Transverse colon (tissue), 4 donors: ENCODE measurements around the gene SPECC1. TPM values are rescaled to one million over a fixed set of nuclear protein-coding genes. Genes with fewer than 3 reads are reported as not detected.

ENCODE experiments used
- DNase-seq: peaks from one replicate; pipeline ENCODE4 v3.0.0-alpha.2; 2019
- H3K27ac ChIP-seq, 4 donors: fragments of 200-600 bp; sonication (generic); 2 replicates each; pipeline ENCODE4 v1.5.1; 2016 to 2018; ENCODE audit warnings: inconsistent platforms in 4 of 4
- H3K27me3 ChIP-seq: fragments of 200-600 bp; sonication (generic); 2 replicates; pipeline ENCODE4 v1.5.1; 2017; ENCODE audit warnings: inconsistent platforms
- H3K36me3 ChIP-seq, 4 donors: fragments of 200-600 bp; sonication (generic); 2 replicates each; pipeline ENCODE4 v1.5.1; 2017 to 2019; ENCODE audit warnings: inconsistent platforms in 4 of 4
- H3K4me1 ChIP-seq, 4 donors: fragments of 200-600 bp; sonication (generic); 2 replicates each; pipeline ENCODE4 v1.5.1; 2017 to 2020; ENCODE audit warnings: inconsistent platforms in 4 of 4
- H3K4me3 ChIP-seq, 4 donors: fragments of 200-600 bp; sonication (generic); 1 replicate in 1 of 4; 2 replicates in 3 of 4; pipeline versions ENCODE4 v1.5.1 to v1.6.1; 2017 to 2019; ENCODE audit warnings: inconsistent platforms in 4 of 4
- H3K9me3 ChIP-seq, 2 donors: fragments of 200-600 bp; sonication (generic); 2 replicates each; pipeline ENCODE4 v1.5.1; 2017 to 2019; ENCODE audit warnings: inconsistent platforms in 2 of 2
- CTCF ChIP-seq, 5 experiments: fragments of 200-600 bp in 3 of 5; fragments of 450-650 bp in 2 of 5; sonication (generic) in 3 of 5; IDR thresholded peaks; 1 replicate in 2 of 5; 2 replicates in 3 of 5; pipeline ENCODE4 v1.5.1; 2016 to 2017; ENCODE audit warnings: antibody characterized with exemption in 5 of 5, inconsistent platforms in 3 of 5, mild to moderate bottlenecking in 2 of 5, moderate library complexity in 1 of 5
- EP300 ChIP-seq: sonication (generic); formaldehyde crosslinking; IDR thresholded peaks from one replicate; pipeline ENCODE4 v1.6.1; 2017; ENCODE audit warnings: antibody characterized with exemption, low read depth
- POLR2A ChIP-seq: fragments of 450-650 bp; IDR thresholded peaks from one replicate; pipeline ENCODE4 v1.6.1; 2016; ENCODE audit warnings: antibody characterized with exemption, mild to moderate bottlenecking, moderate library complexity
- POLR2AphosphoS5 ChIP-seq, 3 donors: sonication (generic); formaldehyde crosslinking; IDR thresholded peaks; one replicate each; pipeline ENCODE4 v1.6.1; 2016; ENCODE audit warnings: antibody characterized with exemption in 3 of 3
- WGBS, 2 donors: methylation state at CpG; one replicate each; pipeline ENCODE4 v1.1.5; 2018; ENCODE audit warnings: low coverage in 1 of 2; 5-methylcytosine and 5-hydroxymethylcytosine counted together
- in situ Hi-C, 4 donors: fragments of 200-750 bp; cut with MboI; loops; one replicate each; pipeline versions ENCODE4 v1.15.0 to v1.15.1; 2017; ENCODE audit warnings: low sequenced_read_pairs in 3 of 4, low pct_ligation_motif_present in 1 of 4, low pct_unique_long_range_greater_than_20kb in 1 of 4
- intact Hi-C: fragments of 100-400 bp; cut with DNase I; formaldehyde crosslinking; loops from one replicate; pipeline ENCODE4 v1.15.1; 2023; ENCODE audit warnings: low total_unique reads
- total RNA-seq, 4 donors: library from RNA; depleted of rRNA; stranded (reverse); fragments of >200 nt; gene quantifications; one replicate each; pipeline ENCODE4 v1.1.0, GENCODE V29; 2016

SPECC1 gene
- total RNA-seq, 4 donors from 2014 or later = 117 to 141 (median 125) TPM

- TF ChIP-seq POLR2AphosphoS5 (IDR thresholded peaks at IDR 0.05) (no peak), CTCF (IDR thresholded peaks at IDR 0.05) (no peak), POLR2A (no peak), EP300 (no peak)
- in situ Hi-C loops (no loop called here), intact Hi-C loops (no loop called here)
Measured at GRCh38 chr17:20289984-20290383, 280.8 kb downstream of the SPECC1 start.

GRCh38 chr17:20291853-20292252, 282.7 kb downstream of the SPECC1 start:
- in situ Hi-C loops (no loop called here), intact Hi-C loops (no loop called here)
- no peaks in the 10 kb centered on the region for H3K27me3 ChIP-seq
- TF ChIP-seq POLR2A (no peak), EP300 (no peak), CTCF (IDR thresholded peaks at IDR 0.05) (no peak), POLR2AphosphoS5 (IDR thresholded peaks at IDR 0.05) (no peak)
- no peak overlapping the region for H3K27ac ChIP-seq
- 56% methylated on average over 6 of the region's 6 CpGs; no CpG with 5 or more reads in 1 of the 2 donors for WGBS, 2 donors
- H3K4me1 ChIP-seq = no peaks in the 10 kb centered on the region
- no peaks in the 10 kb centered on the region for H3K36me3 ChIP-seq
- no peaks in the 10 kb centered on the region for H3K9me3 ChIP-seq
- DNase-seq = no peak
- no peak overlapping the region for H3K4me3 ChIP-seq

More at GRCh38 chr17:20289984-20290383, 280.8 kb downstream of the SPECC1 start:
- H3K4me1 ChIP-seq = no peaks in the 10 kb centered on the region
- H3K27ac ChIP-seq = no peak overlapping the region
- DNase-seq = no peak
- WGBS, 2 donors = 91 to 100% methylated on average over 2 to 3 of the region's 3 CpGs
- no peaks in the 10 kb centered on the region for H3K27me3 ChIP-seq
- no peaks in the 10 kb centered on the region for H3K9me3 ChIP-seq
- no peak overlapping the region for H3K4me3 ChIP-seq
- H3K36me3 ChIP-seq = no peaks in the 10 kb centered on the region

- intact Hi-C loops (no loop called here), in situ Hi-C loops (no loop called here)
- no peak for DNase-seq
- WGBS, 2 donors = 95% methylated on average over 2 of the region's 2 CpGs; no CpG with 5 or more reads in 1 of the 2 donors
- no peaks in the 10 kb centered on the region for H3K27me3 ChIP-seq
- H3K4me3 ChIP-seq = no peak overlapping the region
- TF ChIP-seq CTCF (IDR thresholded peaks at IDR 0.05) (no peak), POLR2AphosphoS5 (IDR thresholded peaks at IDR 0.05) (no peak), POLR2A (no peak), EP300 (no peak)
- H3K27ac ChIP-seq = no peak overlapping the region
- H3K4me1 ChIP-seq = no peaks in the 10 kb centered on the region
- H3K9me3 ChIP-seq = no peaks in the 10 kb centered on the region
- H3K36me3 ChIP-seq = no peaks in the 10 kb centered on the region
Measured at GRCh38 chr17:20293501-20293900, 284.3 kb downstream of the SPECC1 start.

GRCh38 chr17:20294120-20294519, 285.0 kb downstream of the SPECC1 start:
- H3K4me1 ChIP-seq = no peaks in the 10 kb centered on the region
- no peak for DNase-seq
- H3K36me3 ChIP-seq = no peaks in the 10 kb centered on the region
- WGBS, 2 donors = 91% methylated on average over 6 of the region's 6 CpGs; no CpG with 5 or more reads in 1 of the 2 donors
- H3K27ac ChIP-seq = no peak overlapping the region
- TF ChIP-seq EP300 (no peak), CTCF (IDR thresholded peaks at IDR 0.05) (no peak), POLR2A (no peak), POLR2AphosphoS5 (IDR thresholded peaks at IDR 0.05) (no peak)
- no peak overlapping the region for H3K4me3 ChIP-seq
- H3K9me3 ChIP-seq = no peaks in the 10 kb centered on the region
- in situ Hi-C loops (no loop called here), intact Hi-C loops (no loop called here)
- H3K27me3 ChIP-seq = no peaks in the 10 kb centered on the region
